D341Med (cell line): Measurements from ENCODE around the gene PLEKHG1.

ENCODE experiments used
- DNase-seq: peaks from one replicate; pipeline ENCODE4 v3.0.0; 2012; ENCODE audit warnings: low spot score

Gene PLEKHG1

GRCh38 chr6:150620244-150620643 lies 20.6 kb downstream of the PLEKHG1 start:
- no peak for DNase-seq

- DNase-seq = no peak
Observed at GRCh38 chr6:150620763-150621162, 21.1 kb downstream of the PLEKHG1 start.

GRCh38 chr6:150622476-150622875 lies 22.8 kb downstream of the PLEKHG1 start:
- DNase-seq = no peak

- no peak for DNase-seq
Observed at GRCh38 chr6:150622941-150623874, 23.5 kb downstream of the PLEKHG1 start.

- DNase-seq = no peak
Observed at GRCh38 chr6:150624191-150624590, 24.5 kb downstream of the PLEKHG1 start.

- DNase-seq = no peak
Observed at GRCh38 chr6:150625927-150626326, 26.2 kb downstream of the PLEKHG1 start.

GRCh38 chr6:150627154-150627553 lies 27.5 kb downstream of the PLEKHG1 start:
- no peak for DNase-seq

- no peak for DNase-seq
Observed at GRCh38 chr6:150627585-150628025, 27.9 kb downstream of the PLEKHG1 start.

- DNase-seq = no peak
Observed at GRCh38 chr6:150628908-150629307, 29.2 kb downstream of the PLEKHG1 start.

- DNase-seq = no peak
Observed at GRCh38 chr6:150631283-150631983, 31.7 kb downstream of the PLEKHG1 start.

GRCh38 chr6:150631984-150632642 lies 32.4 kb downstream of the PLEKHG1 start:
- no peak for DNase-seq

GRCh38 chr6:150632785-150633485 lies 33.2 kb downstream of the PLEKHG1 start:
- DNase-seq = no peak

- no peak for DNase-seq
Observed at GRCh38 chr6:150633486-150633834, 33.8 kb downstream of the PLEKHG1 start.

GRCh38 chr6:150634176-150634963 lies 34.7 kb downstream of the PLEKHG1 start:
- no peak for DNase-seq

- DNase-seq = no peak
Observed at GRCh38 chr6:150634964-150635292, 35.2 kb downstream of the PLEKHG1 start.

- DNase-seq = no peak
Observed at GRCh38 chr6:150635906-150636514, 36.3 kb downstream of the PLEKHG1 start.

GRCh38 chr6:150636808-150637207 lies 37.1 kb downstream of the PLEKHG1 start:
- no peak for DNase-seq

- DNase-seq = no peak
Observed at GRCh38 chr6:150637266-150637665, 37.6 kb downstream of the PLEKHG1 start.

GRCh38 chr6:150638267-150638666 lies 38.6 kb downstream of the PLEKHG1 start:
- DNase-seq = no peak

GRCh38 chr6:150638765-150639164 lies 39.1 kb downstream of the PLEKHG1 start:
- DNase-seq = no peak

- DNase-seq = no peak
Observed at GRCh38 chr6:150639823-150640331, 40.2 kb downstream of the PLEKHG1 start.
